ENCODE results near the gene ICE2.

GRCh38 chr15:60399246-60399915 lies 79.6 kb downstream of the ICE2 start:
- TF ChIP-seq, protein P1, sequence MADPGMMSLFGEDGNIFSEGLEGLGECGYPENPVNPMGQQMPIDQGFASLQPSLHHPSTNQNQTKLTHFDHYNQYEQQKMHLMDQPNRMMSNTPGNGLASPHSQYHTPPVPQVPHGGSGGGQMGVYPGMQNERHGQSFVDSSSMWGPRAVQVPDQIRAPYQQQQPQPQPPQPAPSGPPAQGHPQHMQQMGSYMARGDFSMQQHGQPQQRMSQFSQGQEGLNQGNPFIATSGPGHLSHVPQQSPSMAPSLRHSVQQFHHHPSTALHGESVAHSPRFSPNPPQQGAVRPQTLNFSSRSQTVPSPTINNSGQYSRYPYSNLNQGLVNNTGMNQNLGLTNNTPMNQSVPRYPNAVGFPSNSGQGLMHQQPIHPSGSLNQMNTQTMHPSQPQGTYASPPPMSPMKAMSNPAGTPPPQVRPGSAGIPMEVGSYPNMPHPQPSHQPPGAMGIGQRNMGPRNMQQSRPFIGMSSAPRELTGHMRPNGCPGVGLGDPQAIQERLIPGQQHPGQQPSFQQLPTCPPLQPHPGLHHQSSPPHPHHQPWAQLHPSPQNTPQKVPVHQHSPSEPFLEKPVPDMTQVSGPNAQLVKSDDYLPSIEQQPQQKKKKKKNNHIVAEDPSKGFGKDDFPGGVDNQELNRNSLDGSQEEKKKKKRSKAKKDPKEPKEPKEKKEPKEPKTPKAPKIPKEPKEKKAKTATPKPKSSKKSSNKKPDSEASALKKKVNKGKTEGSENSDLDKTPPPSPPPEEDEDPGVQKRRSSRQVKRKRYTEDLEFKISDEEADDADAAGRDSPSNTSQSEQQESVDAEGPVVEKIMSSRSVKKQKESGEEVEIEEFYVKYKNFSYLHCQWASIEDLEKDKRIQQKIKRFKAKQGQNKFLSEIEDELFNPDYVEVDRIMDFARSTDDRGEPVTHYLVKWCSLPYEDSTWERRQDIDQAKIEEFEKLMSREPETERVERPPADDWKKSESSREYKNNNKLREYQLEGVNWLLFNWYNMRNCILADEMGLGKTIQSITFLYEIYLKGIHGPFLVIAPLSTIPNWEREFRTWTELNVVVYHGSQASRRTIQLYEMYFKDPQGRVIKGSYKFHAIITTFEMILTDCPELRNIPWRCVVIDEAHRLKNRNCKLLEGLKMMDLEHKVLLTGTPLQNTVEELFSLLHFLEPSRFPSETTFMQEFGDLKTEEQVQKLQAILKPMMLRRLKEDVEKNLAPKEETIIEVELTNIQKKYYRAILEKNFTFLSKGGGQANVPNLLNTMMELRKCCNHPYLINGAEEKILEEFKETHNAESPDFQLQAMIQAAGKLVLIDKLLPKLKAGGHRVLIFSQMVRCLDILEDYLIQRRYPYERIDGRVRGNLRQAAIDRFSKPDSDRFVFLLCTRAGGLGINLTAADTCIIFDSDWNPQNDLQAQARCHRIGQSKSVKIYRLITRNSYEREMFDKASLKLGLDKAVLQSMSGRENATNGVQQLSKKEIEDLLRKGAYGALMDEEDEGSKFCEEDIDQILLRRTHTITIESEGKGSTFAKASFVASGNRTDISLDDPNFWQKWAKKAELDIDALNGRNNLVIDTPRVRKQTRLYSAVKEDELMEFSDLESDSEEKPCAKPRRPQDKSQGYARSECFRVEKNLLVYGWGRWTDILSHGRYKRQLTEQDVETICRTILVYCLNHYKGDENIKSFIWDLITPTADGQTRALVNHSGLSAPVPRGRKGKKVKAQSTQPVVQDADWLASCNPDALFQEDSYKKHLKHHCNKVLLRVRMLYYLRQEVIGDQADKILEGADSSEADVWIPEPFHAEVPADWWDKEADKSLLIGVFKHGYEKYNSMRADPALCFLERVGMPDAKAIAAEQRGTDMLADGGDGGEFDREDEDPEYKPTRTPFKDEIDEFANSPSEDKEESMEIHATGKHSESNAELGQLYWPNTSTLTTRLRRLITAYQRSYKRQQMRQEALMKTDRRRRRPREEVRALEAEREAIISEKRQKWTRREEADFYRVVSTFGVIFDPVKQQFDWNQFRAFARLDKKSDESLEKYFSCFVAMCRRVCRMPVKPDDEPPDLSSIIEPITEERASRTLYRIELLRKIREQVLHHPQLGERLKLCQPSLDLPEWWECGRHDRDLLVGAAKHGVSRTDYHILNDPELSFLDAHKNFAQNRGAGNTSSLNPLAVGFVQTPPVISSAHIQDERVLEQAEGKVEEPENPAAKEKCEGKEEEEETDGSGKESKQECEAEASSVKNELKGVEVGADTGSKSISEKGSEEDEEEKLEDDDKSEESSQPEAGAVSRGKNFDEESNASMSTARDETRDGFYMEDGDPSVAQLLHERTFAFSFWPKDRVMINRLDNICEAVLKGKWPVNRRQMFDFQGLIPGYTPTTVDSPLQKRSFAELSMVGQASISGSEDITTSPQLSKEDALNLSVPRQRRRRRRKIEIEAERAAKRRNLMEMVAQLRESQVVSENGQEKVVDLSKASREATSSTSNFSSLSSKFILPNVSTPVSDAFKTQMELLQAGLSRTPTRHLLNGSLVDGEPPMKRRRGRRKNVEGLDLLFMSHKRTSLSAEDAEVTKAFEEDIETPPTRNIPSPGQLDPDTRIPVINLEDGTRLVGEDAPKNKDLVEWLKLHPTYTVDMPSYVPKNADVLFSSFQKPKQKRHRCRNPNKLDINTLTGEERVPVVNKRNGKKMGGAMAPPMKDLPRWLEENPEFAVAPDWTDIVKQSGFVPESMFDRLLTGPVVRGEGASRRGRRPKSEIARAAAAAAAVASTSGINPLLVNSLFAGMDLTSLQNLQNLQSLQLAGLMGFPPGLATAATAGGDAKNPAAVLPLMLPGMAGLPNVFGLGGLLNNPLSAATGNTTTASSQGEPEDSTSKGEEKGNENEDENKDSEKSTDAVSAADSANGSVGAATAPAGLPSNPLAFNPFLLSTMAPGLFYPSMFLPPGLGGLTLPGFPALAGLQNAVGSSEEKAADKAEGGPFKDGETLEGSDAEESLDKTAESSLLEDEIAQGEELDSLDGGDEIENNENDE (IDR thresholded peaks at IDR 0.05; ENCODE audit: insufficient replicate concordance, low read length), result no peak
- TF ChIP-seq CTCF (IDR thresholded peaks at IDR 0.05; ENCODE audit: control extremely low read depth in 1 of 3, insufficient read depth in 1 of 3, low read depth in 1 of 3, low read length in 3 of 3), result no peak
- no peak for TF ChIP-seq SIN3A (conservative IDR thresholded peaks at IDR 0.05 in 1 of 2, IDR thresholded peaks at IDR 0.05 in 1 of 2; ENCODE audit: low read depth in 1 of 2, low read length in 2 of 2)
- TF ChIP-seq EZH2 (IDR thresholded peaks at IDR 0.05; ENCODE audit: low read depth, low read length, severe bottlenecking), result no peak
- TF ChIP-seq POLR2AphosphoS5 (IDR thresholded peaks at IDR 0.05; ENCODE audit: low read depth, low read length), result no peak
- no peak for TF ChIP-seq EP300 (IDR thresholded peaks at IDR 0.05; ENCODE audit: borderline replicate concordance in 1 of 2, low read depth in 2 of 2, low read length in 2 of 2)
- no peak for TF ChIP-seq KDM1A (IDR thresholded peaks at IDR 0.05; ENCODE audit: borderline replicate concordance, low read length)
- no peak for TF ChIP-seq GABPA (IDR thresholded peaks at IDR 0.05; ENCODE audit: borderline replicate concordance, insufficient read depth, low read length)
- peak; percentile 25; the same call in 1 of the 2 replicates for TF ChIP-seq MAX (IDR thresholded peaks at IDR 0.05)
- TF ChIP-seq ASH2L (IDR thresholded peaks at IDR 0.05; ENCODE audit: low read length), result peak; percentile 49
- no peak for TF ChIP-seq RNF2 (IDR thresholded peaks at IDR 0.05; ENCODE audit: borderline replicate concordance, low read depth, low read length, missing control alignments, poor library complexity, severe bottlenecking)
- TF ChIP-seq JUND (IDR thresholded peaks at IDR 0.05; ENCODE audit: low read length), result no peak

All from H1 (cell line).